NCI-H524 (cell line): ENCODE data around the gene SAMD4A.
"Not testable (repeated sequence)": the region's sequence is repeated elsewhere in the genome, so short reads cannot be mapped to it uniquely, and the experiment has no call there.

ENCODE experiments used
- DNase-seq, 2 experiments: peaks; one replicate each; lab custom pipeline; 2025; lab: John Stamatoyannopoulos, UW

SAMD4A gene

DNA sequence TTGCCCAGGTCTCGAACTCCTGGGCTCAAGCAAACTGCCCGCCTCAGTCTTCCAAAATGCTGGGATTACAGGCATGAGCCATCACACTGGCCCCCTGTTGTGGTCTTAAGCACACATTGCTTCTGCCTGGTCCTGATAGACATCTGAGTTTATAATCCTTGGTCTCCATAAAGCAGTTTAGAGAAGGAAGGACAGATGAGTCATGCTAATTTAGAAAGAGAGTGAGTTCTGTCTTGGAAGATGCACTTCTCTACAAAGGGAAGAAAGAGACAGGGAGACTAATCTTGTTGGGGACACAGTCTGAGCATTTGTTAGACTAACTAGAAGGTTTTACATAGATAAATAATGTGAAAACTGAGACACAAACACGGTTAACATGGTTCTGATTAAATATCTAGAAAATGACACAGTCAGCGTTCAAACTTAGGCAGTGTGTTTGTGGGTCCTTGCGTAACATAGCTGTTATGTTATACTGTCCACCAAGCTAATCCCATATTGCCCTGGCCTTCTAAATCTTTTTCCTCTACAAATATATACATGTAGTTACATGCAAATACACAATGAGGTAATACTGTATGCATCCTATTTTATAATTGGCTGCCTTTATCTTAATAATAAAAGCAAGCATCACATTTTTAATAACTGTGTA is 31.0 kb downstream of the SAMD4A start:
- no peak for DNase-seq

GRCh38 chr14:54599966-54600716 is 33.2 kb downstream of the SAMD4A start:
- DNase-seq, result no peak

DNA sequence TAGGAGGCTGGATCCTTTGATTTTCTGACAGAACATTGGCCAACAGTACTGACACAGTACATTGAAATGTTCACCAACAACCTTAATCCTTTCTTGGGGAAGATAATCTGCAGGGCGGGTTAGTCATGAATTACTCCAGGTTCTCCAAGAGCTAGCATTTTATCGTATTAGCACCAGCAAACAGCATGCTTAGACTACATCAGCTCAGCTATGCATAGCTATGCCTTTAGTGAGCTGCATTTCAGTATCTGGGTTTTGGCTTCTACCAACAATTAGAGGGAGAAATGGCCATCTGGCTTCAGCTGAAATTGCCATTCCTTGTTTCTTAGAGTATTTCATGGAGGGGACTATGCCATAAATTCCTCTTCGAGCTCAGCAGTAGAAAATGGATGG is 33.8 kb downstream of the SAMD4A start:
- DNase-seq, result no peak

DNA sequence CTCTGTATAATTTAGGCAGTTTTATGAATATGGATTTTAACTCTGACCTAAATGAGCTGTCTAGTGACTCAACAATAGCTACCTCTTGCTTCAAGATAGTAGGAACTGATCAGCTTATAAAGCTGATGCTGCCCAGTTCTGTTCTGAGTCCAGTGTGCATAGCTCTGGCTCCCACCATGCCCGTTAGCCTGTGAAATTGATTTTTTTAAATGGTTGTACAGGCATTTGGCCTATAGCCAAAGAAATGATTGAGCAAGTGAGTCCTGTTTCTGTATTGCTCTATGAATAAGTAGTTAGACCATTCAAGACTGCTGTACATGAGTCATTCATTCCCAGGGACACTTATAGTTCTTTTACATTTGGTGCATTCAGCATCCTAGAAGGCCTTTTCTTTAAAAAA is 36.4 kb downstream of the SAMD4A start:
- no peak for DNase-seq

- no peak for DNase-seq
These were observed 39.2 kb downstream of the SAMD4A start for GRCh38 chr14:54606178-54606577.

DNA sequence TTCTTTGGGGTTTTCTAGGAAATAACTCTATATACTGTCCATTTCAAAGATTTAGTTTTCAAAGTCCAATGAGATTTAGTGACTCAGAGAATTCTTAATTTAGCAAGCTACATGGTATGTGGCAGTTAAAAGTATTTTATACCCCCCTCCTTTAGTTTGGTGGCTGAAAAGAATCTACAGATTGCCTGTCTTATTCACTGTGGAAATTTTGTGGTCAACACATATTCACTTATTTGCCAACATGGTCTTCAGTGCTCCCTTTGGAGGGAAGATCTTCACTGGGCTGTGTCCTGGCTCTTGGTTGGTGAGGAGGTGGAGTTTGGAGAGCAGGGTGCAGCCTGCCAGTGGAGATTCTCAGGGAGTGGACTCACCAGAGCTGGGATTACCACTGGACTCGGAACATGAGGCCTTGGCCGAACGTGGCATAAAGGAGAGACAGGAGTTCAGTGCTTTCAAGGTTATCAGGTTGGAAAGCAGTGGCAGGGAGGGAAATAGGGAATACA is 39.8 kb downstream of the SAMD4A start:
- no peak for DNase-seq

DNA sequence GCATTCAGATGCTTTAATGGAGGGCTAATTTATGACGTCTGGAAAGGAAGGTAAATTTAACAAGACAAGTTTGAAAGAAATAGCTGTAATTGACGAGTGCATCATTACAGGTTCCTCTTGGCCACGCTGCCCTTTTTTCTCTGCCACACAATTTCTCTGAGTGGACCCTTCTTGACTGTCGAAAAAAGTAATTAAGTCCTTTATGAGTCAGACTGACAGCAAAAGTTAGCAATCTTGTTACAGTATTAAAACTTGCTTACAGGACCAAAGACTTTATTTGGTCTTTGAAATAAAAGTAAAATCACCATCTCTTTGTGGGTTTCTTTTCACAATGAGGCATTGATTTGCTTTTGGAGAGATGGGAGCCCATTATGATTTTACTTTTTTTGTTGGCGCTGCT is 42.6 kb downstream of the SAMD4A start:
- no peak for DNase-seq

DNA sequence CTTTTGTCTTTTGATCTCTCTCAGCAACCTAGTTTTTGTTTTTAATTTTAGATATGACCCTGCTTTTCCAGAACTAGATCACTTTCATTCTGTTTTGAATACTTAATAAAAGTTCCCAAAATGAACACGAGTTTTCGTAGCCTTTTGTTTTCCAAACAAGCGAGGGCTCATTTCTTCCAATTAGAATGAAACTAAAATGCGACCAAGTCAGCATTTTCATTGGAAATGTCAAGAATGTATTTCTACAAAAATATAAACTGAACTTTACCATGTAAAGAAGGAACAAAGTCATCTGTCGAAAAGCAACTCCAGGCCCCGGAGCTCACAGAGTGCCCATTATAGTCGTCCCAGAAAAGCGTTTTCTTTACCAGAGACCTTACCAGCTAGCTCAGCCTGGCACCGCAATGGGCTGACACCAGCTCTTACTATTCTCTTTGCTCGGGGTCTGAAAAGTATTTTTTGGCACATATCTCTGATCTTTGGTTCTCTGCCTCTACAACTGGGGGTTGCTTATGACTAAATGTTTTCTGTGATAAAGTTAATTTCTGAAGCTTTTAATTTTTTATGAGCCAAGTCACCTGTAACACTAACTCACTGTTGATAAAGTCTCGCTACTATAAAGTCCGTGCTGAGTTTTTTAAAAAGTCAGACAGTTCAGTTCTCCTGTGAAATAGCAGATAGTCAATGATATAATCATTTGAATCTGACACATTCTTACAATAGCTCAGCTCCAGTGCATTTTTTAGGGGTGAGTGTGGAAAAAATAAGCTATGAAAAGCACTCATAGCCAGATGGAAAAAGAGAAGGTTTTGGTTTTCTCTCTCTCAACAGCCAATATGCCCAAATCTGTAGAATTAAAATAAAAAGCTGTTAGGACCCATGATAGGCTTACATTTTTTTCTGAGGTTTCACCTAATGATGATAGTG is 43.4 kb downstream of the SAMD4A start:
- no peak for DNase-seq

DNA sequence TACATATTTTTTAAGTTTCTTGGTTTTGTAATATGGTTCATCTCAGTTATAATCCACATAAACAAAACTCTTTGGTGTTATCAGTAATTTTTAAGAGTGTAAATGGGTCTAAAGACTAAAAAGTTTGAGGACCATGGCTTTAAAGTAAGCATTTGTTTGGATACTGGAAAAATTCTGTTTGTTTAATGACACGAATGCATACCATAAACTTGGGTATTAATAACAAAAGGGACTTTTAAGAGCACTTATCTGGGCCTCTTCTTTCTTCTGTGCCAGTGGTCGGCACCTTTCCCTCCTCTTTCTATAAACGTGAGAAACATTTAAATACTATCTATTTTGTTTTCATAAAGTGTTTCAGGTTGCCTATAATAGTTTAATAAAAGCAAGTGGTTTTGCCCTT is 47.4 kb downstream of the SAMD4A start:
- DNase-seq, result no peak

DNA sequence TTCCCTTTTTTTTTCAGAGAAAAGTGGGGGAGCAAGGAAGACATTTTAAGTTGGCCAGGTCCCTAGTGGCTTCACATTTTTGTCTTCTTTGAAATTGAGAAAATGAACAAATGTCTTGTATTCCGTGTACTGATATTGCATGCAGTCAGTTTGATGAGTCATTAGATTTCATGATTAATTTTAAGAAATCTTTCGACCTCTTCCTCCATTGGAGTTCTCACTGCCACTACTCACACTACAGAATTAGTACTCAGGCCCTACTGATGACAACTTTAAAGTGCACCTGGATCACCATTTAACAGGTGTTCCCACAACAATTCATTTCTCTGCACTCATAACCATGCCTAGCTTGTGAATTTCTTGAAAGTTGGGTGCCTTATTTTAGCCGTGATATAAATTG is 50.5 kb downstream of the SAMD4A start:
- no peak for DNase-seq

DNA sequence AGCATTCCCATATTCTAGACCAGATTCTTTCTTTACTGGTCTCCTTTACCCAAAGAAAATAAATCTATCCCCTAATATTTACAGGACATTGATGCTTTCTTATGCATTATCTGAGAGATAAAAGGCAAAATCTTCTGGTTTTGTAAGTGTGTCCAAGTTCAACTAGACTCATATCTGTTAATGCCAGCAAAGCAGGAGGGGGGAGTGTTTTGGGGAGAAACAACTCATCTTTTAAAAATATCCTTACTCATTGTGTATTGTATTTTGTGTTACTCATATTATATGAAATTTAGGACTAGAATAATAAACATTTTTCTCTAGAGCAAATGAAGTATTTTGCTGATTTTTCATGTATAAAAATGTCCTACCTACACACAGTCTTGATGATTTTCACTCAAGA is 54.8 kb downstream of the SAMD4A start:
- no peak for DNase-seq

GRCh38 chr14:54622192-54622958 is 55.4 kb downstream of the SAMD4A start:
- DNase-seq, result no peak

- no peak for DNase-seq
These were observed 56.5 kb downstream of the SAMD4A start for GRCh38 chr14:54623279-54624004.

DNA sequence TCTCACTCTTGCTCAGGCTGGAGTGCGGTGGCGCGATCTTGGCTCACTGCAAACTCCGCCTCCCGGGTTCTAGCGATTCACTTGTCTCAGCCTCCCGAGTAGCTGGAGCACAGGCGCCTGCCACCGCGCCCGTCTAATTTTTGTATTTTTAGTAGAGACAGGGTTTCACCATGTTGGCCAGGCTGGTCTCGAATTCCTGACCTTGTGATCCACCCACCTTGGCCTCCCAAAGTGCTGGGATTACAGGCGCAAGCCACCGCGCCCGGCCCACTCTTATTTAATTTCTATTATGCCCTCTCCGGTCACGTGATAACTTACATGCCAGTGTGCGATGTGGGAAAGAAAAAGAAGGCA is 57.1 kb downstream of the SAMD4A start:
- DNase-seq, result not testable (repeated sequence)

- DNase-seq, result no peak
These were observed 58.2 kb downstream of the SAMD4A start for GRCh38 chr14:54625112-54625511.

GRCh38 chr14:54627219-54627539 is 60.3 kb downstream of the SAMD4A start:
- no peak for DNase-seq

DNA sequence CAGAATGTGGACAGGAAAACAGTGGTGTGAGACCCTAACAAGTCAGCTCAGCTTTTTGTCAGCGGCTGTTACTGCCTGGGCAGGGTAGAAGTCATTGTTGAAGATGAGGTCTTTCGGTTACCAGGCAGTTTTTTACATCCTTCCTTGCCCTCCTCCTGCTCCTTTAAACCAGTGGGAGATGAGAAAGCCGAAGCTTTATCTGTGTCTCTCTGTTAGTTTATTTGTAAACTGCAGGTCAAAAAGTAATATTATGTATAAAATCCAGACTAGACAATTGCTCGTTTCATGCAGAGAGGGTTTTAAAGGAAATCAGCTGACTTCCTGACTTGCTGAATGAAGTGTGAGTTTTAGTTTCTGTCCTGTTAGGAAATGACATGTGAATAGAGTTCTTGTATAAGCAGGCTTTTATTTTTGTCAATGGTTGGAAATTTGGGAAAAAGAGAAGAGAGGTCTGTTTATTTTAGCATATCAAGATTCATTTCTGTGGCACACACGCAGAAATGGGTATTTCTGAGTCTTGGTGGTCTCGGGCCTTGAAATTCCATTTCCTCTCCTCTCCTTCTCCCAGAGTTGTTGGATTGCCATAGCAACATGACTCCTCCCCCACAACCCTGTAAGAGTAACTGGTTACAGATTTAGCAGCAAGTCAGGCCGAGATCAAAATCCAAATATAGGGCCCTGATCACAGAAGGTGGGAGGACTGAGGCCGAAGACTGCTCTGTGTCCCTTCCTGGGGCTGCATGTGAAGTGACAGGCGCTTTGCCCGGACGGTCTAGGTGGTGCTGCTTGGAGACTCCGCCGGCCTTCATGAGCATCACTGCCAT is 60.8 kb downstream of the SAMD4A start:
- DNase-seq, result no peak

DNA sequence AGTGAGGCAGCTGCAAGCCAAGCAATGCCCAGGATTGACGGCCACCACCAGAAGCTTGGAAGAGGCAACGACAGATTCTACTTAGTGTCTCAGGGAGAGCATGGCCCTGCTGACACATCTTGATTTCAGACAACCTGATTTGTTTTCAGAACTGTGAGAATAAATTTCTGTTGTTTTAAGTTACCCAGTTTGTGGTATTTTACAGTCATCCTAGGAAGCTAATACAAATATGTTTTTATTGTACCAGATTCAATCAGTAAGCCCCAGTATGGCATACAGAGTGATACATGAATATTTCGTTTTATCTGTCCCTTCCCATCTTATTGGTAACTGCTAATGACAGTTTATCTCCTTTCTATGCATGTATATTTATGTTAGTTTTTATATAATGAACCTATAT is 62.3 kb downstream of the SAMD4A start:
- no peak for DNase-seq

DNA sequence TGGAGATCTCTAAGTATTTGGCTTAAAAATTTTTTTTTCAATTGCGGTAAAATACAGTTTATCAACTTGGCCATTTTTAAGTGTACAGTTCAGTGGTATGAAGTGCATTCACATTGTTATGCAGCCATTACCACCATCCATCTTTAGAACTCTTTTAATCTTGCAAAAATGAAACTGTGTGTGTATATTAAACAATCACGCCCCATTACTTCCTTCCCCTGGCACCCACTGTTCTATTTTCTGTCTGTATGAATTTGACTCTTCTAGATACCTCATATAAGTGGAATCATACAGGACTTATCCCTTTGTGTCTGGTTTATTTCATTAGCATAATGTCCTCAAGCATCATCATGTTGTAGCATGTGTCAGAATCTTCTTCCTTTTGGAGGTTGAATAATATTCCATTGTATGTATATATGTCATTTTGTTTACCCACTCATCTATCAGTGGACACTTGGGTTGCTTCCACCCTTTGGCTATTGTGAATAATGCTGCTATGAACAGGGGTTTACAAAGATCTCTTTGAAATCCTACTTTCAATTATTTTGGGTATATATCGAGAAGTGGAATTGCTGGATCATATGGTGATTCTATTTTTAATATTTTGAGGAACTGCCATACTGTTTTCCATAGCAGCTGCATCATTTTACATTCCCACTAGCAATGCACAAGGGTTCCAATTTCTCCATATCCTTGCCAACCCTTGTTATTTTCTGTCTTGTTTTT is 62.9 kb downstream of the SAMD4A start:
- DNase-seq, result no peak

DNA sequence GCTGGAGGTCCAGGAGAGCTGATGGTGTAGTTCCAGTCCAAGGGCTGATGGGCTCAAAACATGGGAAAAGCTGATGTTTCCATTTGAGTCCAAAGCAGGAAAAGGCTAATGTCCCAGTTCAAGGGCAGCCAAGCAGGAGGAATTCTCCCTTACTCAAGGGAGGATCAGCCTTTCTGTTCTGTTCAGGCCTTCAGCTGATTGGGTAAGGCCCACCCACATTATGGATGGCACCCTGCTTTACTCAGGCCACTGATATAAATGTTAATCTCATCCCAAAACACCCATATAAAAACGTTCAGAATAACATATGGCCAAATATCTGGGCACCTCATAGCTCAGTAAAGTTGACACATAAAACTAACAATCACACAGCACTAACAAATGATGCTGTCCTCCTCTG is 64.1 kb downstream of the SAMD4A start:
- no peak for DNase-seq
